Measurements from ENCODE around the gene CHD2.

- TF ChIP-seq, protein P1, sequence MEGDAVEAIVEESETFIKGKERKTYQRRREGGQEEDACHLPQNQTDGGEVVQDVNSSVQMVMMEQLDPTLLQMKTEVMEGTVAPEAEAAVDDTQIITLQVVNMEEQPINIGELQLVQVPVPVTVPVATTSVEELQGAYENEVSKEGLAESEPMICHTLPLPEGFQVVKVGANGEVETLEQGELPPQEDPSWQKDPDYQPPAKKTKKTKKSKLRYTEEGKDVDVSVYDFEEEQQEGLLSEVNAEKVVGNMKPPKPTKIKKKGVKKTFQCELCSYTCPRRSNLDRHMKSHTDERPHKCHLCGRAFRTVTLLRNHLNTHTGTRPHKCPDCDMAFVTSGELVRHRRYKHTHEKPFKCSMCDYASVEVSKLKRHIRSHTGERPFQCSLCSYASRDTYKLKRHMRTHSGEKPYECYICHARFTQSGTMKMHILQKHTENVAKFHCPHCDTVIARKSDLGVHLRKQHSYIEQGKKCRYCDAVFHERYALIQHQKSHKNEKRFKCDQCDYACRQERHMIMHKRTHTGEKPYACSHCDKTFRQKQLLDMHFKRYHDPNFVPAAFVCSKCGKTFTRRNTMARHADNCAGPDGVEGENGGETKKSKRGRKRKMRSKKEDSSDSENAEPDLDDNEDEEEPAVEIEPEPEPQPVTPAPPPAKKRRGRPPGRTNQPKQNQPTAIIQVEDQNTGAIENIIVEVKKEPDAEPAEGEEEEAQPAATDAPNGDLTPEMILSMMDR (IDR thresholded peaks at IDR 0.05), result no peak
- TF ChIP-seq KAT7 (CRISPR knock-in tag; IDR thresholded peaks at IDR 0.05; ENCODE audit: borderline replicate concordance) (no peak), TP53 (CRISPR knock-in tag; IDR thresholded peaks at IDR 0.05) (no peak), CREM (CRISPR knock-in tag; IDR thresholded peaks at IDR 0.05) (no peak)
Measured at GRCh38 chr15:93033434-93034045, 133.4 kb downstream of the CHD2 start.

All from WTC11 (cell line).